Stimulated activated CD4-positive, alpha-beta T cell treated with anti-CD3 and anti-CD28 coated beads, Interleukin-1b, Interleukin-23, amount 100 ng/mL, for 24 hours (primary cell): ENCODE measurements around the gene DAZAP1.
A peak's percentile ranks its signal among the peaks of the same experiment; 100 is the strongest.

Experiments used
- DNase-seq, 4 experiments: peaks; one replicate each; pipeline ENCODE4 v3.0.0-alpha.2; 2020; ENCODE audit warnings: low read depth in 4 of 4, low spot score in 1 of 4

The DAZAP1 gene

DNA sequence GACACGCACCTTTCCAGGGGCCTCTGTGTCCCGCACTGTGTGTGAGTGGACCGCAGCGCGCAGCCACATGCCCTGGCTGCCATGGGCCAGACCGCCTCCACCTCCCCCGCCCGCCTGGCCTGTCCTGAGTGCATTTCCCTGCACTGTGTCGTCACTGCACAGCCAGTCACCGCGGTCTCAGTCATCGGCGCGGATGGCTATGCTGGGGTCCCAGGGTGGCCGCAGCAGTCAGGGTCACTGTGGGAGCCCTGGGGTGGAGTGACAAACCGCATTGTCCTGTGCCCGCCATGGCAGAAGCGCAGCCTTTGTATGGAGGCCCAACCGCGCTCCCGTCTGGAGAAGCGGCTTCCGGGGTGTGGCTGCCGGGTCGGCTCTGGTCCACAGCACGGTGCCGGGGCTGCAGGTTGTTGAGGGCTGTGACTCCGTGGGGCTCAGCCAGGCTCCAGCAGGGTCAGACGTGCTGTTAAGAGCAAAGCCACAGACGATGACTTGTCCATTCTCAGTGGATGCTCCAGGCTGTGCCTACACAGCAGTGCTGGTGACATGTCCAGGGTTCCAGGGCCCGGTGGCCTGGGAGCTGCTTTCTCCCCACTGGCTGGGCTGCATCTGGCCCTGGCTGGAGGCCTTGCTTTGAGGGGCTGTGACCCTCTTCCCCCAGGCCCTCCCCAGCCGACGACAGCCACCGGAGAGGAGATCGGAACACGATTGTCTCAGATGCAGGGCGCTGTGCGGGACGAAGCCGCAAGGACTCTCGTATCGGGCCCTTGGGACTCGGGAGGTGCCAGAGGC lies 30.0 kb upstream of the DAZAP1 start:
- no peak for DNase-seq

DNA sequence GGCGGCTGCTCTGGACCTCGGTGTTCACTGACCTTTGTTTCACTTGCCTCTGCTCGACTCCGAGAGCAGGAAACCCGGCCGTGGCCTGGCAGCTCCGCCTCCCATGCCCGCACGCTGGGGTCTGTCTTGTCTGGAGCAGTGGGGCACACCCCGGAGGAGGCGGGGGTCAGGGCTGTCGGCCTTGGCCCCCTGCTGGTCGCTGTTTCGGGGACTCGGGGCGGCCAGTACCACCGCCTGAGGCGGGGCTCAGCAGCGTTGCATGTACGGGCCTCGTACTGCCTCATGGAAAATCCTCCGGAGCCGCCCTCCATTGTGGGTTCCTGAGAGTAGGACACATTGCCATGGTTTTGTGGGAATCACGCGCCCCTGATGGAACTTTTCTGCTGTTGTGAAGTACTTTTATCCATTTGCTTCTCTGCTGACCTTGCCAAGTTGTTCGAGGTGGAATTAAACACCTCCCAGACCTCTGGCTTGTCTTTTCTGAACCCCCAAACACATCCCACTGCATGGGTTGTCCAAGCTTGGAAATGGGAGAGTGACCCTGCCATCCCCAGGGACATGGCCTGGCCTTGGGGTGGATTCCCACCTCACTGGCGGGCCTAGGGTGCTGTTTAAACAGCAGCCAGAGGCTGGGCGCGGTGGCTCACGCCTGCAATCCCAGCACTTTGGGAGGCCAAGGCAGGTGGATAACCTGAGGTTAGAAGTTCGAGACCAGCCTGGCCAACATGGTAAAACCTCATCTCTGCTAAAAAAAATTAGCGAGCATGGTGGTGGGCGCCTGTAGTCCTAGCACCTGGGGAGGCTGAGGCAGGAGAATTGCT lies 29.2 kb upstream of the DAZAP1 start:
- no peak for DNase-seq

DNA sequence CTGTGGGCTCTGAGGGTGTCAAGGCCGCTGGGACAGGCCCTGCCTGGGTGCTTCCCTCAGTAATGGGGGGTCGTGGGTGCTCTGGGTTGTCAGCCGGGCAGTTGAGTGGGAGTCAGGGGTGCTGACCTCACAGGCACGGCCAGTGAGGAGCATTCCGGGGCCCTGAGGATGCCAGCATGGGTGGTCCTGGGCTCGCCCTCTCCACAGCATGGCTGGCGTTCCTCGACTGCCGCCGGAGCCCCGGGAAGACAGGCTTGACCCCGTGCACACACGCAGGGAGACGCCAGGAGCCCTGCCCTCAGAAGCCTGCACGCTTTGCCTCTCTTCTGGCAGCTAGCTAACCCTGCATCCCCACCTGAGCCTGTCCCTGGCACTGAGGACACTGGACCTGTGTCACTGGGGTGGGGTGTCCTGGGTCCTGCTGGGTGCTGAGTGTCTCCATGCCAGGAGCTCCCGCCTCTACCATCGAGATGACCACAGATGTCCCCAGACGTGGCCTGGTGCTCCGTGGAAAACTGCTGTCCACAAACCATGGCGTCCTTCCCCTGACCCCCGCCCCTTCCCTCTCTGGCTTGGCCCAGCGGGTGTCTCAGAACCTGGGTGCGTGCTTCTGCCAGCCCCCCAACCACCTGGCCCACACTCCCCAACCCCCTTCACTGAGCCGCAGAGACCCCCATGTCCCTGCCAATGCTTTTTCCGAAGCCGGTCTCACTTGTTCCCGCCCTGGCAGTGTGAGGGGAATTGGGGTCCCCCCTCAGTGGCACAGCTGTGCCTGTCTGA lies 28.1 kb upstream of the DAZAP1 start:
- DNase-seq, result no peak

DNA sequence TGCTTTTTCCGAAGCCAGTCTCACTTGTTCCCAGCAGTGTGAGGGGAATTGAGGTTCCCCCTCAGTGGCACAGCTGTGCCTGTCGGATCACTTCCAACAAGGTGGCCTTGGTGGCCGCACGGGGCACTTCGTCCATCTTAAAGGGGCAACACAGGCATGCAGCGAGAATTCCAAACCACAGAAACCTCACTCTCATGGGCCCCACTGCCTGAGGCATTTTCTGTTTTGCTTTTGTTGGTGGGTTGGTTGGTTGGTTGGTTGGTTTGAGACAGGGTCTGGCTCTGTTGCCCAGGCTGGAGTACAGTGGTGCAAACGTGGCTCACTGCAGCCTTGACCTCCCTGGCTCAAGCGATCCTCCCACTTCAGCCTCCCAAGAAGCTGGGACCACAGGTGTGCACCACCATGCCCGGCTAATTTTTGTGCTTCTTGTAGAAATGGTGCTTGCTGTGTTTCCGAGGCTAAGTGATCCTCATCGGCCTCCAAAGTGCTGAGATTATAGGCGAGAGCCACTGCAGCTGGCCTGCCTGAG lies 27.4 kb upstream of the DAZAP1 start:
- DNase-seq, result no peak

DNA sequence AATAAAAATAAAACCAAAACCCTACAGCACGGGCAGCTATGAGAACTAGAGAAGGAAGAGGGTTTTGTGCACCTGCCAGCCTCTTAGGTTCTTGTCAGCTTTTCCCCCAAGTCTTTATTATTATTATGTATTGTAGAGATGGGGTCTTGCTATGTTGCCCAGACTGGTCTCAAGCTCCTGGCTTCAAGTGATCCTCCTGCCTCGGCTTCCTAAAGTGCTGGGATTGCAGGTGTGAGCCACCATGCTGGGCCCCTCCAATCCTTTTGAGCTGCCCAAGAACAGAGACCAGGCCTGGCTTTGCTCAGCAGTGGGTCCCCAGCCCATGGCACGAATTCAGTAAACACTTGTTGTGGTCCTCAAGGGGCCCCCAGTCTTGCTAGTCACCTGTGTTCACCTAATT lies 25.1 kb upstream of the DAZAP1 start:
- no peak for DNase-seq

DNA sequence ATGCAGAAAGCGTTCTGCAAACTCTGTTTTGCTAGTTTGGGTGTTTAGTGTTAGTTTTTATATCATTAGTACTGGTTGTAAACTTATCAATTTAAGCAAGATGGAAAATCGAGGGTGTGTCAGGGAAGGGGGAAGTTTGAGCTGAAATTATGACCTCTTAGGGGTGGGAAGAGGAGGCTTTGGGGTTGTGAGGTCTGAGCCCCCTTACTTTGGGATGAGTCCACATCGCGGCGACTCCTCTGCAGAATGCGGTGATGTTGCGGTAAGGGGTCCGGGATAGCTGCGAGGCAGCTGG lies 24.4 kb upstream of the DAZAP1 start:
- no peak for DNase-seq

DNA sequence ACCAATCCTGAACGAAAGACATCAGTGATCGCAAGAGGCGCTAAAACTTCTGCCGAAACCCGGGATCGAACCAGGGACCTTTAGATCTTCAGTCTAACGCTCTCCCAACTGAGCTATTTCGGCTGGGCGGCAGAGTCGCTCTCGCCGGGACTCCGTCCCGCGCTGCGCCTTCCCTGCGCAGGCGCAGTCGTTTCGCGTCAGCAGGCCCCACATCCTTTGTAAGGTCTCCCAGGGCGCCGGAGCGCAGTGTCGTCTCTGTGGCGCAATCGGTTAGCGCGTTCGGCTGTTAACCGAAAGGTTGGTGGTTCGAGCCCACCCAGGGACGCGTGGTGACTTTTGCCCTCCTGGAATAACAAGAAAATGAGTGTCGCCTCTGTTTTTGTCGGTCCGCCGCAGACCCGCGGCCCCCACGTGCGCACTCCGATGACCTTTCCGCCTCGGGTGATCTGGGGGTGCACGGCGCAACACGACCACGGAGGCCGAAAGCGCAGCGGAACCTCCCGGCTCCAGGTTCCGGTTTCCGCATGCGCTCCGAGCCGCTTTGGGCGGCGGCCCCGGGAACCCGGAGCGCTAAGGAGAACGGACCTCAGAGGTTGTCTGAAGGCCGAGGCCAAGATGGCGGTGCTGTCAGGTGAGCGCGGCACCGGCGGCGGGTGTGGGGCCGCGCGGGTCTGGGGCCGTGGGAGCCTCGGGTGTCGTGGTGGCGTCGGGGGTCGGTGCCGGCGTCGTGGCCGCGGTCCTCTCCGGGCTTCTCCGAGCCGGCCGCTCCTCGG lies 23.9 kb upstream of the DAZAP1 start, which contains the start of gene NDUFS7:
Gene NDUFS7 (plus strand): TSS at position 596 of the 773 bp plus-strand sequence. CDS start 20 bp downstream, at position 616.
- peak; percentile 81 to 98 (median 86) for DNase-seq

DNA sequence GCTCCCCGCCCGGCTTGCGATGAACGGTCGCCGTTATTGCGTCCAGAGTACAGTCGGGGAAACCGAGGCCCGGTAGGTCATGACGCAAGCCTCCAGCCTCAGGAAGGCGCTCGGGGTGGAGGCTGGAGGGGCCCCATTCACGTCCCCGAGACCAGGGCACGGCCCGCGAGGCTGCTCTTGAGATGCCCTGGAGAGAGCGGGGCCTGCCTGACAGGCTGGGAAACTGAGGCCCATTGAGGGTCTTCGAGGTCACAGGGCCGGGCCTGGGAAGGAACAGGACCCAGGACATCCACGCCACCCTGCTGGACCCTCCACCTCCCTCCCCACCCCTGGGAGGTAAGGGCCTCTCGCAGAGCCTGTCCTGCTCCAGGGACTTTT lies 23.3 kb upstream of the DAZAP1 start:
- DNase-seq, result no peak

DNA sequence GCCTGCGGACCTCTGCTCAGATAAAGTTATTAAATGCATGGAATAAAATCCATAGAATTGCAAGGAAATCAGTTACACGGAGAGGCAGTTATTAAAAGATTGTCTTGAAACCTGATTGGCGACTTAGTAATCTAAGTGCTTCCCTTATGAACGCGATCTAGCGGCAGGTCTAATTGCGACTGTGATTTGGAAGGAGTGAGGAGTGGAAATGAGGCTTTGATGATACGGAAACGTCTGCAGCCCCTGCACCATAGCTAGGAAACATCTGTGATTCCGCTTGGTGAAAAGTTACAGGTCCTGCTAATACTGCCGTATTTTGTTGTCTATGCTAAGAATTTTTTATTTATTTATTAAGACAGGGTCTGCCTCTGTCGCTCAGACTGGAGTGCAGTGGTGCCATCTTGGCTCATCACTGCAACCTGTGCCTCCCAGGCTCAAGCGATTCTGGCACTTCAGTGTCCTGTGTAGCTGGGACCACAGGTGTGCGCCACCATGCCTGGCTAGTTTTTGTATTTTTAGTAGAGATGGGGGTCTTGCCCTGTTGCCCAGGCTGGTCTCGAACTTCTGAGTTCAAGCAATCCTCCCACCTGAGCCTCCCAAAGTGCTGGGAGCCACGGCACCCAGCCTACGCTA lies 22.8 kb upstream of the DAZAP1 start:
- no peak for DNase-seq

DNA sequence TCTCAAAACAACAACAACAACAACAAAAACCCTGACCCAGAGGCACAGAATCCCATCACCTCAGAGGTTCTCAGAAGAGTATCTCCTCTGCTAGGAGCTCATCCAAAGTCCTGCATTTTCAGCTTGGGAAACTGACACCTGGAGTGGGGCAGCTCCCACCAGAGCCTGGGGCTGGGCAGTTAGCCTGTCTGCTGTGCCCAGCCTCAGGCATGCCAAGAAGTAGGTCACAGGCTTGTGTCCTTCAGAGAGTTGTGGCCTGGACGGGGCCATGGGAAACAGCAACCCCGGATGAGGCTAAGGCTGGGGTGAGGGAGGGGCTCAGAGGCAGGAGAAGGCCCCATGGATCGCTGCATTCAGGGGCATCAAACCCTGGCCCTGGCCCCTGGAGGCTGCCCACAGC lies 21.6 kb upstream of the DAZAP1 start:
- DNase-seq, result no peak

DNA sequence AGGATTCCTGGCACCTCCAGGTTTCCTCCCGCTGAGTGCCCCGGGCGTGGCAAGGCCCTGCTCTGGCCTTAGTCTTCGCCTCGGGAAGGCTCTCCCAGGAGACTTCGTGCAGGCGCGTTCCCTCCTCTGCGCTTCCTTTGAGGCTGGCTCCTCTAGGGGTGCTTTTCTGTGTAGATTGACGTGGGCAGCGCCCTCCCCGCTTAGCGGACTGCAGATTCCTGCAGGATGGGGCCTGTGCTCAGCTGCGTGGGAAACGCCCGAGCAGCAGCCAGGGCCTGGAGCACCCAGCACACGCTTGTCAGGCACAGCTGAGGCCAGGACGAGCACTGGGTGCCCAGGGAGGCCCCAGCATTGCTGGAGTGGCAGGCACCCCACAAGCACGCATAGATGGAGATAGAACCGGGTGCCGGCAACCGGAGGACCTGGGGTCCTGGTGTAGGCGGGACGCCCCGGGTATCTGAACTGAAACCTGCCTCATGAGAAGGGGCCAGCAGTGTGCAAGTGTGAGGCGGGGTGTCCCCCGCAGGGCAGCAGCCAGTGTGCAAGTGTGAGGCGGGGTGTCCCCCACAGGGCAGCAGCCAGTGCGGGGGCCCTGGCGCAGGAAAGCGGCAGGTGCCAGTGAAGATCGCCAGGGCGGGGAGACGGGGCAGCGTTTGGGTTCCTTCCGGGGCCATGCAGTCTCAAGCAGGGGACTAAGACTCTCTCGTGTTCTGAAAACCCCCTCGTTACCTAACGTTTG lies 20.3 kb upstream of the DAZAP1 start:
- no peak for DNase-seq

DNA sequence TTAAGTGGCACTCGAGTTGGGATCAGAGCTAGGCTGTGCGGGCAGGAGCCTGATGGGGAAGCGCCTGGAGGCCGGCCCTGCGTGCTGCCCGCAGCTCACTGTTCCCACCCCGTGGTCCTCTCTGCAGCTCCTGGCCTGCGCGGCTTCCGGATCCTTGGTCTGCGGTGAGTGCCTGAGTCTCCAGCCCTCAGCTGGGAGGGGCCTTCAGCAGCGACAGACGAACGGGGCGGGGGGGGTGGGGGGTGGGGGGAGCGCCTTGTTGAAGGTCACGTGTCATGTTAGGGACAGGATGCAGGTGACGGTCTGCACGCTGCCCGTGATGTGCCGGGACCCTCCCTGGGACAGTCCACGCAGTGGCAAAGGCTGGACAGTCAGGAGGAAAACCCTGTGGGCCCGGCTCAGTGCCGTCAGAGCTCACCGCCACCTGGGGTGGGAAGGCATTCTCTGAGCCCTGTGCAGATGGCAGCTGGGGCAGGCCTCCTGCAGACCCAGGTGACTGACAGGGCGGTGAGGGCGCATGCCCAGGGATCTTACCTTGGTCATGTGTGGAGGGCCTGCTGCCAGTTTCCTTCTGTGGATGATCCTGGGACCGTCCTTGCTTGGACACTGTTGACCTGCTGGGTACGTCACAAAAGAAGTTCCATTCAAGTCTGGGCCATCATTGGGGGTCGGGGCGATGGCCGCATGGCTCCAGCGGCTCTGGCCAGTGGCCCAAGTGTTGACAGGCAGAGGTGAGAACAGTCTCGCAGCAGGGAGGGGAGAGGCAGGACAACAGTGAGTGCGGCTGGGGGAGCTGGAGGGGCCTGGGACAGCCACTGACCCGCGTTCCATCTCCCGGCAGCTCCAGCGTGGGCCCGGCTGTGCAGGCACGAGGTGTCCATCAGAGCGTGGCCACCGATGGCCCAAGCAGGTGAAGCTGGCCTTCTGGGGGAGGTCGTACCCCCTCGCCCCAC lies 19.4 kb upstream of the DAZAP1 start:
- DNase-seq, result no peak

DNA sequence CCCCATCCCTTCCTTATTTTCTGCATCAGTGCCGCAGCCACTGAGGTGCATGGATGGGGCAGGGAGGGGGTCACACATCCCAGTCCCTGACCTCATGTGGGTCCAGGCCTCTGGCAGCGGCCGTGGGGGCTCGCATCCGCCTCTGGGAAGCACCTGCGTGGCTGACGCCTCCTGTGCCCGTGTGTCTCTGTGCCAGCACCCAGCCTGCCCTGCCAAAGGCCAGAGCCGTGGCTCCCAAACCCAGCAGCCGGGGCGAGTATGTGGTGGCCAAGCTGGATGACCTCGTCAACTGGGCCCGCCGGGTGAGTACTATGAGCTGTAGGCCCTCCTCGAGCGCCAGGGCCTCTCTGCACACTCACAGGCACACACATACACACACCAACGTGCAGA lies 18.8 kb upstream of the DAZAP1 start:
- DNase-seq, result no peak

DNA sequence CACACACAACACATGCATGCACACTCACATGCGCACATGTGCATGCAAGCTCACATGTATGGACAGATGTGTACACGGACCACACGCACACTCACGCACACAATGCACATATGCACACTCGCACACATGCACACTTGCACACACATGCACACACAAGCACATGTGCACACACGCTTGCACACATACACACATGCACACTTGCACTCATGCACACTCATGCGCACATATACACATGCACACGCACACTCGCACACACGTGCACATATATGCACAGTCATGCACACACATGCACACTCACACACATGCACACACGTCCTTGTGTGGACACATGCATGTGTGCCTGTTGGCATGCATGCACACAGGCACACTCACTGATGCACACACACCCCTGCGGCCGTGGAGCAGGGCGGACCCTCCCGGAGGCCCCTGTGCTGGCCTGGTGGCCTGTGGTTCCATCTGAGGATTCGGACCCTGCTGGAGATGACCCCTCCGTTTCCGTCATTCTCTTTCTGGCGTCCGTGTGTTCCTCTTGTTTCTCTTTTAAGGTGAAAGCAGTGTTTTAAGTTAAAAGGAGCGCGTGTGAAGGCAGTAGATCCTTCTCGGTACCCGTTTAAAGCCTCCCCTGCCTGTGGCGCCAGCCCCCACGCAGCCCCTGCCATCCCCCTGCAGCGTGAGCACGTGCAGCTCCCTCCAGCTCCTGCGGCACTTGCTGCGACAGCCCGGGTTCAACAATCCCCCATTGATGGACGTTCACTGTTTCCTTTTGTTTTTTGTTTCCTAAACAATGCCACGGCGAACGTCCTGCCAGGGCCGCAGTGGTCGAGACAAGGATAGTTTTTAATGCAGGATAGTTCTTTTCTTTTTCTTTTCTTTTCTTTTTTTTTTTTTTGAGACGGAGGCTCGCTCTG lies 18.1 kb upstream of the DAZAP1 start:
- DNase-seq, result no peak

DNA sequence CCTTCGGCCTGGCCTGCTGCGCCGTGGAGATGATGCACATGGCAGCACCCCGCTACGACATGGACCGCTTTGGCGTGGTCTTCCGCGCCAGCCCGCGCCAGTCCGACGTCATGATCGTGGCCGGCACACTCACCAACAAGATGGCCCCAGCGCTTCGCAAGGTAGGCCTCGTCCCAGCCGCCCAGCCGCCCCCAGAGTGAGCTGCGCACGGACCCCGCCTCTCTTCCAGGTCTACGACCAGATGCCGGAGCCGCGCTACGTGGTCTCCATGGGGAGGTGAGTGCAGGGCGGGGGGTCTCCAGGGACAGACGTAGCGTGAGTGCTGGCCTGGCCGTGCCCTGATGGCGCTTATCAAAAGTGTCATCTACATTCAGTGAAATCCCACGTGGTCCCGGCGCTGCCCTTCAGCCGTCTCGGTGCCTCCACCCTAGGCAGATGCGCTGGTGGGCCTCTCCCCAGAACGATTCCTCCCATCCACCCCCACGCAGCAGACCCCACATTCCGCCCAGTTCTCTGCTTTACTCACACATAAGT lies 16.4 kb upstream of the DAZAP1 start:
- DNase-seq, result no peak

DNA sequence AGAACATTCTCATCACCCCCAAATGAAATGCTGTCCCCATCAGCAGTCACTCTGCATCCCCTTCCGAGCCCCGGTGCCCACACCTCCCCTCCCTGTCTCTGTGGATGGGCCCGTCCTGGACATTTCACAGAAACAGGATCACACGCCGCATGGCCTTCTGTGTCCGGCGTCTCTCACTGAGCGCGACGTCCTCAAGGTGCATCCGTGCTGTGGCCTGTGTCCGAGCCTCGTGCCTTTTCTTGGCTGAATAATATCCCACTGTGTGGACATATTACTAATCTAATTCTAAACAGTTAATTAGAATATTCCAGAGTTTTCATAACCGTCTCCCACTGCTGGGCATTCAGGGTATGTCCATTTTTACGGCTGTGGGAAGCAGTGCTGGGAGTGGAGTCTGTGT lies 15.0 kb upstream of the DAZAP1 start:
- DNase-seq, result no peak

DNA sequence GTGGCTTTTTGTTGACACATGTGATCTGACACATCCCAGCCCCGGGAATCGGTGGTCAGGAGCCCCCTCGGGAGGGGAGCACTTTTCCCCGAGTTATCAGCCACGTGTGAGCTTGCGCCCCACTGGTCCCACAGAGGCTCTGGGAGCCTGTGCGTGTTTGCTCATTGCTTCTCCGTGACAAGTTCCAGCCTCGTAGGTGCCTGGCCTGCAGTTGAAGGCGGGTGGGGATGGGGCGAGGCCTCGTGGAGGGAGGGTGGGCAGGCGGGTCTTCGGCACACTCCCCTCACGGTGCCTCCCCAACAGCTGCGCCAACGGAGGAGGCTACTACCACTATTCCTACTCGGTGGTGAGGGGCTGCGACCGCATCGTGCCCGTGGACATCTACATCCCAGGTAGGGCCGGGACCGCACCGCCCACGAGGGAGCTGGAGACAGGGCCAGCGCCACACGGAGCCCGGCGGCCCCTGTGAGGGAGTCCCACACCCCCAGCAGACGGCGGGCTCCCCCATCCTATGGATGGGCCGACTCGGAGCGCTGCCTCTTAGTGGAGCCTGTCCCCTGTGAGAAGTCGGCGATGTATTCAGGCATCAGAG lies 14.4 kb upstream of the DAZAP1 start:
- DNase-seq, result no peak
